K562 (cell line): ENCODE data around the gene ITPR1. TPM values are rescaled to one million over a fixed set of nuclear protein-coding genes. Genes with fewer than 3 reads are reported as not detected.

ENCODE experiments used
- ATAC-seq: fragments of 200-7000 bp; cut with Tn5 transposase; 3 replicates; pipeline ENCODE4 v1.9.1; 2020; ENCODE audit warnings: moderate library complexity
- BruUV-seq: library from RNA; stranded (reverse); fragments of 400-500 nt; replicated peaks from 2 replicates; lab custom pipeline; 2021; lab: Mats Ljungman, UMichigan
- CTCF ChIA-PET: fragments of 300-600 bp; formaldehyde crosslinking; extraction: SDS; loops from one replicate; lab custom pipeline; 2021; ENCODE audit warnings: low intra/inter-chr PET ratio; lab: Yijun Ruan, JAX
- POLR2A ChIA-PET: fragments of 300-600, 350-650 bp; sonication (Branson Sonifier 250); formaldehyde crosslinking; extraction: SDS; loops from one replicate; lab custom pipeline; 2021; ENCODE audit warnings: antibody characterized with exemption, inconsistent platforms; lab: Yijun Ruan, JAX
- DNase-seq, 4 experiments: peaks; one replicate each; pipeline versions ENCODE4 v3.0.0 to v3.0.0-alpha.2; 2011 to 2018; ENCODE audit warnings: low spot score in 3 of 4, mixed read lengths in 3 of 4; ENCODE audit errors: extremely low read depth in 1 of 4
- FAIRE-seq: peaks from 2 replicates; lab custom pipeline; 2011; peaks lifted over from hg19 to GRCh38; lab: Jason Lieb, UNC
- H2AFZ ChIP-seq: 2 replicates; pipeline ENCODE4 v1.6.0; 2011; ENCODE audit warnings: low read depth, low read length, control low read depth, inconsistent platforms
- H3K27ac ChIP-seq: fragments of 200-600 bp; 3 replicates; pipeline ENCODE4 v1.8.0; 2011; ENCODE audit warnings: low read depth, mild to moderate bottlenecking, control low read depth, inconsistent platforms, low read length, moderate library complexity, mixed read lengths; ENCODE audit errors: extremely low read depth
- H3K27me3 ChIP-seq, 2 experiments: fragments of 300-600 bp in 1 of 2; 2 replicates in 1 of 2; 3 replicates in 1 of 2; pipeline versions ENCODE4 v1.6.0 to v1.8.0; 2011; ENCODE audit warnings: inconsistent platforms in 2 of 2, low read length in 2 of 2, mild to moderate bottlenecking in 1 of 2, mixed read lengths in 1 of 2, moderate library complexity in 1 of 2; ENCODE audit not compliant: control insufficient read depth in 2 of 2, insufficient read depth in 2 of 2
- H3K36me3 ChIP-seq: fragments of 300-600 bp; 3 replicates; pipeline ENCODE4 v1.8.0; 2011; ENCODE audit warnings: mild to moderate bottlenecking, low read length, inconsistent platforms; ENCODE audit not compliant: control insufficient read depth, insufficient read depth
- H3K4me1 ChIP-seq, 2 experiments: fragments of 200-600 bp in 1 of 2; replicated peaks in 1 of 2; 2 replicates in 1 of 2; 3 replicates in 1 of 2; pipeline versions ENCODE4 v1.5.1 to v1.8.0; 2011; ENCODE audit warnings: inconsistent platforms in 2 of 2, low read length in 2 of 2, mild to moderate bottlenecking in 1 of 2, mixed read lengths in 1 of 2, moderate library complexity in 1 of 2; ENCODE audit not compliant: control insufficient read depth in 2 of 2, insufficient read depth in 2 of 2
- H3K4me2 ChIP-seq: 2 replicates; pipeline ENCODE4 v1.6.1; 2011; ENCODE audit warnings: low read length, control low read depth, inconsistent platforms, mixed read lengths; ENCODE audit not compliant: insufficient read depth
- H3K4me3 ChIP-seq: fragments of 200-600 bp; sonication (generic), shearing (Covaris generic); 2 replicates; pipeline ENCODE4 v1.5.1; 2016; ENCODE audit warnings: control low read depth, inconsistent platforms
- H3K79me2 ChIP-seq: fragments of 200-600 bp; 3 replicates; pipeline ENCODE4 v1.8.0; 2011; ENCODE audit warnings: low read length, inconsistent platforms; ENCODE audit not compliant: control insufficient read depth, insufficient read depth
- H3K9ac ChIP-seq, 2 experiments: 2 replicates each; pipeline versions ENCODE4 v1.6.0 to v1.6.1; 2011; ENCODE audit warnings: low read depth in 2 of 2, low read length in 2 of 2, control low read depth in 1 of 2, inconsistent platforms in 1 of 2, mild to moderate bottlenecking in 1 of 2, mixed read lengths in 1 of 2; ENCODE audit not compliant: insufficient read depth in 1 of 2
- H3K9me1 ChIP-seq: one replicate; pipeline ENCODE4 v1.6.0; 2011; ENCODE audit warnings: inconsistent platforms, mild to moderate bottlenecking, low read length, moderate library complexity; ENCODE audit not compliant: control insufficient read depth, insufficient read depth
- H3K9me3 ChIP-seq: replicated peaks from 2 replicates; pipeline ENCODE4 v1.5.1; 2011; ENCODE audit warnings: low read depth, low read length, inconsistent platforms; ENCODE audit not compliant: control insufficient read depth, insufficient read depth
- H4K20me1 ChIP-seq: replicated peaks from 2 replicates; pipeline ENCODE4 v1.6.1; 2011; ENCODE audit warnings: low read length, inconsistent platforms, mixed read lengths; ENCODE audit not compliant: control insufficient read depth, insufficient read depth
- ESRRB ChIP-seq: fragments of 250-450 bp; sonication (Bioruptor Pico); IDR thresholded peaks from 2 replicates; pipeline ENCODE4 v1.5.0; 2020; ENCODE audit warnings: mild to moderate bottlenecking, moderate library complexity, borderline replicate concordance
- HIVEP1 ChIP-seq: fragments of 250-450 bp; sonication (Bioruptor Pico); IDR thresholded peaks from 2 replicates; pipeline ENCODE4 v1.4.0; 2020; ENCODE audit warnings: mild to moderate bottlenecking
- ILK ChIP-seq: fragments of 450-650 bp; IDR thresholded peaks from 2 replicates; pipeline ENCODE4 v1.6.1; 2016; ENCODE audit warnings: missing genetic modification characterization, low read depth, mild to moderate bottlenecking, missing compliant biosample characterization, moderate library complexity, borderline replicate concordance
- JUN ChIP-seq, 2 experiments: sonication (generic) in 1 of 2; formaldehyde crosslinking in 1 of 2; IDR thresholded peaks; 2 replicates each; pipeline versions ENCODE4 v1.6.1 to v1.8.0; 2012 to 2022; ENCODE audit warnings: borderline replicate concordance in 2 of 2, mild to moderate bottlenecking in 2 of 2, improper control_type of control experiment in 1 of 2, low read depth in 1 of 2, low read length in 1 of 2, missing genetic modification reagents in 1 of 2
- KAT8 ChIP-seq: fragments of 450-650 bp; IDR thresholded peaks from 2 replicates; pipeline ENCODE4 v1.6.1; 2016; ENCODE audit warnings: low read depth, mild to moderate bottlenecking
- POLR2H ChIP-seq: IDR thresholded peaks from 2 replicates; pipeline ENCODE4 v1.6.1; 2016; ENCODE audit warnings: missing genetic modification characterization, low read depth, mild to moderate bottlenecking, control low read depth, missing compliant biosample characterization, moderate library complexity
- PRPF4 ChIP-seq: fragments of 200-400 bp; formaldehyde crosslinking; IDR thresholded peaks from one replicate; pipeline ENCODE4 v1.6.1; 2017; ENCODE audit warnings: low read length, low read depth, mild to moderate bottlenecking; ENCODE audit not compliant: insufficient read depth, poor library complexity, severe bottlenecking
- RBM22 ChIP-seq: fragments of 200-400 bp; formaldehyde crosslinking; IDR thresholded peaks from 2 replicates; pipeline ENCODE4 v1.6.1; 2018; ENCODE audit warnings: low read length, low read depth; ENCODE audit not compliant: poor library complexity, severe bottlenecking
- SPI1 ChIP-seq: IDR thresholded peaks from 2 replicates; pipeline ENCODE4 v1.6.1; 2011; ENCODE audit warnings: low read depth, low read length, control low read depth, borderline replicate concordance
- XRCC4 ChIP-seq: IDR thresholded peaks from one replicate; pipeline ENCODE4 v1.6.1; 2011; ENCODE audit not compliant: insufficient read depth, insufficient read length; ENCODE audit errors: extremely low read depth
- ZNF445 ChIP-seq: fragments of 250-450 bp; sonication (Bioruptor Pico); IDR thresholded peaks from 2 replicates; pipeline ENCODE4 v1.4.0; 2020; ENCODE audit warnings: low read depth, mild to moderate bottlenecking, moderate library complexity
- ZNF586 ChIP-seq: fragments of 450-650 bp; formaldehyde crosslinking; conservative IDR thresholded peaks from 2 replicates; pipeline ENCODE4 v1.4.0; 2020; ENCODE audit warnings: mild to moderate bottlenecking, moderate library complexity
- WGBS: fragments of 100-300 bp; shearing (Covaris generic); methylation state at CpG from one replicate; pipeline ENCODE4 v1.1.6; 2016; ENCODE audit warnings: low coverage, mixed read lengths; ENCODE audit not compliant: insufficient coverage; ENCODE audit errors: missing lambda C conversion rate; 5-methylcytosine and 5-hydroxymethylcytosine counted together
- in situ Hi-C: fragments of 300-500 bp; cut with MboI; formaldehyde crosslinking; loops from 4 replicates; pipeline ENCODE4 v1.15.0; 2018; ENCODE audit warnings: inconsistent platforms, mixed read lengths
- intact Hi-C: fragments of 100-400 bp; cut with micrococcal nuclease; formaldehyde crosslinking; loops from 2 replicates; pipeline ENCODE4 v1.14.2; 2022
- polyA plus RNA-seq, 8 experiments: library from polyadenylated mRNA; depleted of rRNA in 4 of 8; stranded (reverse) in 5 of 8; unstranded in 3 of 8; fragments of >200 nt; fragmentation: Nextera tagmentation in 2 of 8; fragmentation: Illumina TruSeq in 1 of 8; extraction: Ambion mirVana in 2 of 8; extraction: Trizol in 1 of 8; gene quantifications; 2 replicates each; pipeline versions ENCODE4 v1.2.1 to v1.2.3, GENCODE V29; 2011 to 2014; ENCODE audit warnings: inconsistent platforms in 1 of 8, missing spikeins in 1 of 8
- total RNA-seq, 7 experiments: library from RNA; depleted of rRNA in 6 of 7; stranded (reverse); fragments of >200 nt in 6 of 7; fragmentation: Illumina TruSeq in 2 of 7; extraction: Trizol in 2 of 7; gene quantifications; 2 replicates each; pipeline versions ENCODE4 v1.2.1 to v1.2.3, GENCODE V29; 2011 to 2021; ENCODE audit warnings: low replicate concordance in 1 of 7
- TF ChIP-seq, protein P1 (sequence below): sonication (generic); formaldehyde crosslinking; IDR thresholded peaks from 2 replicates; pipeline ENCODE4 v1.9.0; 2022; ENCODE audit warnings: mild to moderate bottlenecking, missing genetic modification reagents
- TF ChIP-seq, protein P2 (sequence below): fragments of 450-650 bp; IDR thresholded peaks from 2 replicates; pipeline ENCODE4 v1.6.1; 2018; ENCODE audit not compliant: partially characterized antibody

The ITPR1 gene
- total and polyA plus RNA-seq, 9 of the 15 experiments (the other 6 are each of a cell fraction or from before 2014, with no cell fraction given) = 22.4 to 40.0 (median 27.4) TPM

DNA sequence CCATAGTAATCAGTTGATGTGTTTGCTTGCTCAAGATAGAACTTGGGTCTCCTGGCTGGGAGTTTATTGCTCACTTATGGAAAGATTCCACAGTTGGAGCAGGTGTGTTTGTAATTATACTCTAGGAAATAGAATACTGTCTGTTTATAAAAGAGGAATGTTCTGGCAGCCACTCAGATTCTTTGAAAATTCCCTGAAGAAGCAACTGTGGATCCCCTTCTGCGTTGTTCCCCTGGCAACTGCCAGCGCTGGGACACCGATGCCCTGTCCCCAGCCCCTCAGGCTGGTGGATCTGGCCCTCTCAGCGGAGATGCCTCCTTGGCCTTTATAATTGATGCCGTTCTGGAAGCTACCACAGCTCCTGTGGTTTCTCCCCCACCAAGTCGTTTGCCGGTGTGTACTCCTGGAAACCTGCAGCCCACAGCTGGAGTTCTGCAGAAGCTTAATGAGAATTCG lies 225.9 kb downstream of the ITPR1 start:
- no peak overlapping the region for H3K4me3 ChIP-seq
- in situ Hi-C loops = no loop called here
- intact Hi-C loops = loop anchor here (10.0 kb wide), 1 partner anchor 506 kb away; no protein-coding TSS in a partner anchor
- no peak for FAIRE-seq
- 0 out of 4 replicates have a peak overlapping the region, but pooled peaks of 1 of the 2 experiments have one; percentile 23 for H3K9ac ChIP-seq
- no peaks in the 10 kb centered on the region for H3K9me3 ChIP-seq
- ATAC-seq = no peak
- H4K20me1 ChIP-seq = no peaks in the 10 kb centered on the region
- ChIA-PET CTCF (interaction anchor here (0.6 kb wide), 1 partner anchor 436 kb away, joined by 3 read pairs; no protein-coding TSS in a partner anchor), POLR2A (interaction anchor here (0.6 kb wide), 1 partner anchor 1717 kb away, joined by 3 read pairs; no protein-coding TSS in a partner anchor)
- no peak overlapping the region for H3K4me2 ChIP-seq
- H3K36me3 ChIP-seq = no peaks in the 10 kb centered on the region; the same call in 2 of the 3 replicates
- WGBS = 68% methylated on average over 8 of the region's 8 CpGs
- H3K27ac ChIP-seq = no peak overlapping the region
- DNase-seq = no peak
- H3K4me1 ChIP-seq = peaks cover 0 to 20% of the 10 kb centered on the region in 2 experiments; a peak in 4 of 5 replicates
- TF ChIP-seq XRCC4 (no peak), RBM22 (no peak), SPI1 (no peak), ZNF445 (CRISPR knock-in tag) (no peak), ESRRB (CRISPR knock-in tag) (no peak), HIVEP1 (CRISPR knock-in tag) (no peak), POLR2H (no peak), ZNF586 (CRISPR knock-in tag) (no peak), PRPF4 (no peak), ILK (tag) (no peak), JUN (IDR thresholded peaks at IDR 0.05; ENCODE audit: borderline replicate concordance, low read depth, low read length) (no peak), JUN (CRISPR knock-in tag; IDR thresholded peaks at IDR 0.05; ENCODE audit: borderline replicate concordance) (no peak), KAT8 (no peak)
- TF ChIP-seq, protein P1, sequence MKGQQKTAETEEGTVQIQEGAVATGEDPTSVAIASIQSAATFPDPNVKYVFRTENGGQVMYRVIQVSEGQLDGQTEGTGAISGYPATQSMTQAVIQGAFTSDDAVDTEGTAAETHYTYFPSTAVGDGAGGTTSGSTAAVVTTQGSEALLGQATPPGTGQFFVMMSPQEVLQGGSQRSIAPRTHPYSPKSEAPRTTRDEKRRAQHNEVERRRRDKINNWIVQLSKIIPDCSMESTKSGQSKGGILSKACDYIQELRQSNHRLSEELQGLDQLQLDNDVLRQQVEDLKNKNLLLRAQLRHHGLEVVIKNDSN (CRISPR knock-in tag) = no peak
- TF ChIP-seq, protein P2, sequence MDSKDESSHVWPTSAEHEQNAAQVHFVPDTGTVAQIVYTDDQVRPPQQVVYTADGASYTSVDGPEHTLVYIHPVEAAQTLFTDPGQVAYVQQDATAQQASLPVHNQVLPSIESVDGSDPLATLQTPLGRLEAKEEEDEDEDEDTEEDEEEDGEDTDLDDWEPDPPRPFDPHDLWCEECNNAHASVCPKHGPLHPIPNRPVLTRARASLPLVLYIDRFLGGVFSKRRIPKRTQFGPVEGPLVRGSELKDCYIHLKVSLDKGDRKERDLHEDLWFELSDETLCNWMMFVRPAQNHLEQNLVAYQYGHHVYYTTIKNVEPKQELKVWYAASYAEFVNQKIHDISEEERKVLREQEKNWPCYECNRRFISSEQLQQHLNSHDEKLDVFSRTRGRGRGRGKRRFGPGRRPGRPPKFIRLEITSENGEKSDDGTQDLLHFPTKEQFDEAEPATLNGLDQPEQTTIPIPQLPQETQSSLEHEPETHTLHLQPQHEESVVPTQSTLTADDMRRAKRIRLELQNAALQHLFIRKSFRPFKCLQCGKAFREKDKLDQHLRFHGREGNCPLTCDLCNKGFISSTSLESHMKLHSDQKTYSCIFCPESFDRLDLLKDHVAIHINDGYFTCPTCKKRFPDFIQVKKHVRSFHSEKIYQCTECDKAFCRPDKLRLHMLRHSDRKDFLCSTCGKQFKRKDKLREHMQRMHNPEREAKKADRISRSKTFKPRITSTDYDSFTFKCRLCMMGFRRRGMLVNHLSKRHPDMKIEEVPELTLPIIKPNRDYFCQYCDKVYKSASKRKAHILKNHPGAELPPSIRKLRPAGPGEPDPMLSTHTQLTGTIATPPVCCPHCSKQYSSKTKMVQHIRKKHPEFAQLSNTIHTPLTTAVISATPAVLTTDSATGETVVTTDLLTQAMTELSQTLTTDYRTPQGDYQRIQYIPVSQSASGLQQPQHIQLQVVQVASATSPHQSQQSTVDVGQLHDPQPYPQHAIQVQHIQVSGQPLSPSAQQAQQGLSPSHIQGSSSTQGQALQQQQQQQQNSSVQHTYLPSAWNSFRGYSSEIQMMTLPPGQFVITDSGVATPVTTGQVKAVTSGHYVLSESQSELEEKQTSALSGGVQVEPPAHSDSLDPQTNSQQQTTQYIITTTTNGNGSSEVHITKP = no peak
- H3K27me3 ChIP-seq = no peaks in the 10 kb centered on the region
- no peaks in the 10 kb centered on the region for H3K79me2 ChIP-seq
- no TSS peak for BruUV-seq
- H3K9me1 ChIP-seq = no peaks in the 10 kb centered on the region
- H2AFZ ChIP-seq = no peak overlapping the region
